H9 (cell line): ENCODE measurements around the gene CFAP73. TPM values are rescaled to one million over a fixed set of nuclear protein-coding genes. Genes with fewer than 3 reads are reported as not detected.

Source experiments
- DNase-seq: peaks from one replicate; pipeline ENCODE4 v3.0.0-alpha.2; 2017
- H2AFZ ChIP-seq: one replicate; pipeline ENCODE4 v1.6.1; 2013; ENCODE audit warnings: mild to moderate bottlenecking, low read length, control low read depth, moderate library complexity
- H2AK5ac ChIP-seq: 2 replicates; pipeline ENCODE4 v1.6.1; 2013; ENCODE audit warnings: low read length, control low read depth, mixed read lengths; ENCODE audit not compliant: insufficient read length
- H2BK120ac ChIP-seq: one replicate; pipeline ENCODE4 v1.6.1; 2013; ENCODE audit warnings: low read depth, mild to moderate bottlenecking, low read length, control low read depth, inconsistent platforms; ENCODE audit not compliant: poor library complexity, severe bottlenecking
- H2BK12ac ChIP-seq: 2 replicates; pipeline ENCODE4 v1.6.1; 2013; ENCODE audit warnings: low read length, control low read depth, mixed read lengths, low read depth; ENCODE audit not compliant: insufficient read length
- H2BK15ac ChIP-seq: 2 replicates; pipeline ENCODE4 v1.6.1; 2013; ENCODE audit warnings: low read depth, low read length, control low read depth
- H2BK20ac ChIP-seq: one replicate; pipeline ENCODE4 v1.6.1; 2013; ENCODE audit warnings: low read depth, mild to moderate bottlenecking, low read length, control low read depth, inconsistent platforms; ENCODE audit not compliant: poor library complexity, severe bottlenecking
- H2BK5ac ChIP-seq: 2 replicates; pipeline ENCODE4 v1.6.1; 2013; ENCODE audit warnings: low read length, control low read depth, mixed read lengths; ENCODE audit not compliant: insufficient read length
- H3K14ac ChIP-seq: 2 replicates; pipeline ENCODE4 v1.6.1; 2013; ENCODE audit warnings: low read length, control low read depth; ENCODE audit not compliant: insufficient read depth
- H3K18ac ChIP-seq: 2 replicates; pipeline ENCODE4 v1.6.1; 2013; ENCODE audit warnings: low read depth, mild to moderate bottlenecking, mixed read lengths, low read length, control low read depth; ENCODE audit not compliant: insufficient read length
- H3K23ac ChIP-seq: 2 replicates; pipeline ENCODE4 v1.6.1; 2013; ENCODE audit warnings: low read length, control low read depth, mixed read lengths, low read depth; ENCODE audit not compliant: insufficient read length
- H3K23me2 ChIP-seq: 2 replicates; pipeline ENCODE4 v1.6.1; 2013; ENCODE audit warnings: low read depth, mild to moderate bottlenecking, mixed read lengths, low read length, control low read depth; ENCODE audit not compliant: insufficient read length, poor library complexity, severe bottlenecking
- H3K27ac ChIP-seq: 2 replicates; pipeline ENCODE4 v1.5.1; 2013; ENCODE audit warnings: low read length, control low read depth, mixed read lengths, low read depth; ENCODE audit not compliant: insufficient read length
- H3K27me3 ChIP-seq: 2 replicates; pipeline ENCODE4 v1.6.1; 2013; ENCODE audit warnings: low read length, control low read depth, inconsistent platforms; ENCODE audit not compliant: insufficient read depth
- H3K4ac ChIP-seq: 2 replicates; pipeline ENCODE4 v1.6.1; 2013; ENCODE audit warnings: low read depth, mild to moderate bottlenecking, control low read depth, inconsistent platforms, low read length, moderate library complexity
- H3K4me1 ChIP-seq: 2 replicates; pipeline ENCODE4 v1.6.1; 2013; ENCODE audit warnings: low read length, control low read depth, inconsistent platforms; ENCODE audit not compliant: insufficient read depth
- H3K4me2 ChIP-seq: 2 replicates; pipeline ENCODE4 v1.6.1; 2013; ENCODE audit warnings: low read length, control low read depth, mixed read lengths; ENCODE audit not compliant: insufficient read length, insufficient read depth
- H3K56ac ChIP-seq: 2 replicates; pipeline ENCODE4 v1.6.1; 2013; ENCODE audit warnings: low read depth, mild to moderate bottlenecking, mixed read lengths, low read length, control low read depth; ENCODE audit not compliant: insufficient read length
- H3K79me1 ChIP-seq: 2 replicates; pipeline ENCODE4 v1.6.1; 2013; ENCODE audit warnings: low read depth, mild to moderate bottlenecking, moderate library complexity, low read length, control low read depth, inconsistent platforms; ENCODE audit not compliant: insufficient read depth, poor library complexity, severe bottlenecking
- H3K79me2 ChIP-seq: 2 replicates; pipeline ENCODE4 v1.6.1; 2013; ENCODE audit warnings: low read length, control low read depth, inconsistent platforms; ENCODE audit not compliant: insufficient read depth
- H3K9ac ChIP-seq: 2 replicates; pipeline ENCODE4 v1.6.1; 2013; ENCODE audit warnings: low read length, control low read depth, mixed read lengths; ENCODE audit not compliant: insufficient read length; ENCODE audit errors: extremely low read depth
- H3K9me3 ChIP-seq: one replicate; pipeline ENCODE4 v1.6.1; 2013; ENCODE audit warnings: low read depth, low read length, inconsistent platforms; ENCODE audit not compliant: control insufficient read depth
- H3T11ph ChIP-seq: one replicate; pipeline ENCODE4 v1.6.1; 2013; ENCODE audit warnings: mild to moderate bottlenecking, low read length, control low read depth, inconsistent platforms
- H4K20me1 ChIP-seq: one replicate; pipeline ENCODE4 v1.6.1; 2013; ENCODE audit not compliant: control insufficient read depth, insufficient read length, insufficient read depth
- H4K5ac ChIP-seq: 2 replicates; pipeline ENCODE4 v1.6.1; 2013; ENCODE audit warnings: low read depth, mild to moderate bottlenecking, mixed read lengths, low read length, control low read depth; ENCODE audit not compliant: insufficient read length
- H4K8ac ChIP-seq: replicated peaks from 2 replicates; pipeline ENCODE4 v1.6.1; 2013; ENCODE audit warnings: low read length, control low read depth, mixed read lengths, low read depth; ENCODE audit not compliant: insufficient read length
- H4K91ac ChIP-seq: 2 replicates; pipeline ENCODE4 v1.6.1; 2013; ENCODE audit warnings: low read depth, mild to moderate bottlenecking, moderate library complexity, mixed read lengths, low read length, control low read depth; ENCODE audit not compliant: insufficient read length
- H3K27ac Mint-ChIP-seq, 3 experiments: 2 replicates in 2 of 3; 3 replicates in 1 of 3; pipeline ENCODE4 v1.8.0; 2020 to 2021; ENCODE audit warnings: mixed read lengths in 3 of 3, mild to moderate bottlenecking in 1 of 3, moderate library complexity in 1 of 3
- H3K27me3 Mint-ChIP-seq: 2 replicates; pipeline ENCODE4 v1.8.0; 2021; ENCODE audit warnings: low read depth, mild to moderate bottlenecking, moderate library complexity, mixed read lengths
- H3K36me3 Mint-ChIP-seq, 3 experiments: 2 replicates in 2 of 3; 3 replicates in 1 of 3; pipeline ENCODE4 v1.8.0; 2020 to 2021; ENCODE audit warnings: low read depth in 3 of 3, mixed read lengths in 3 of 3; ENCODE audit not compliant: insufficient read depth in 1 of 3
- H3K4me1 Mint-ChIP-seq, 2 experiments: 2 replicates each; pipeline ENCODE4 v1.8.0; 2020; ENCODE audit warnings: mixed read lengths in 2 of 2
- H3K4me3 Mint-ChIP-seq, 2 experiments: 2 replicates in 1 of 2; 3 replicates in 1 of 2; pipeline ENCODE4 v1.8.0; 2020 to 2021; ENCODE audit warnings: mild to moderate bottlenecking in 2 of 2, mixed read lengths in 2 of 2, moderate library complexity in 1 of 2
- H3K9me3 Mint-ChIP-seq, 2 experiments: 2 replicates in 1 of 2; 3 replicates in 1 of 2; pipeline ENCODE4 v1.8.0; 2020; ENCODE audit warnings: mild to moderate bottlenecking in 2 of 2, mixed read lengths in 2 of 2, moderate library complexity in 1 of 2
- CTCF ChIP-seq: fragments of 200-600 bp; sonication (generic); conservative IDR thresholded peaks from 3 replicates; pipeline ENCODE4 v1.8.0; 2021; ENCODE audit warnings: antibody characterized with exemption, mild to moderate bottlenecking
- WGBS: extraction: QIAGEN DNeasy Blood & Tissue Kit; methylation state at CpG from one replicate; pipeline ENCODE4 v1.1.7; 2013; ENCODE audit warnings: missing lambda C conversion rate, low lambda C conversion rate, mixed read lengths; ENCODE audit not compliant: insufficient read length; ENCODE audit errors: extremely low coverage; 5-methylcytosine and 5-hydroxymethylcytosine counted together
- total RNA-seq: library from RNA; stranded (reverse); gene quantifications from 2 replicates; pipeline ENCODE4 v1.2.1, GENCODE V29; 2021

The CFAP73 gene
- total RNA-seq, 1 experiment from 2014 or later = not detected

- Mint-ChIP-seq H3K9me3 (peaks cover 6% of the 10 kb centered on the region in 2 experiments; a peak in 4 of 5 replicates), H3K27ac (no peak overlapping the region), H3K27me3 (peaks cover 6% of the 10 kb centered on the region), H3K36me3 (no peaks in the 10 kb centered on the region; a peak in 3 of 7 replicates), H3K4me1 (peaks cover 12 to 18% of the 10 kb centered on the region in 2 experiments), H3K4me3 (no peak overlapping the region)
- Histone ChIP-seq H2BK20ac (no peak overlapping the region), H4K91ac (no peak overlapping the region), H2BK120ac (no peak overlapping the region), H3K9me3 (no peaks in the 10 kb centered on the region), H3K4ac (no peak overlapping the region), H3T11ph (no peak overlapping the region), H3K23me2 (peaks cover 2% of the 10 kb centered on the region), H3K23ac (no peak overlapping the region), H3K14ac (no peak overlapping the region), H3K79me2 (no peaks in the 10 kb centered on the region), H3K27ac (no peak overlapping the region), H2BK5ac (no peak overlapping the region), H2BK12ac (no peak overlapping the region), H3K79me1 (no peaks in the 10 kb centered on the region), H2AFZ (no peak overlapping the region), H3K4me1 (peaks cover 2% of the 10 kb centered on the region; the same call in 1 of the 2 replicates), H4K5ac (no peak overlapping the region), H3K18ac (no peak overlapping the region), H3K9ac (no peak overlapping the region), H2BK15ac (no peak overlapping the region), H3K27me3 (no peaks in the 10 kb centered on the region), H3K56ac (no peak overlapping the region), H4K8ac (no peak overlapping the region), H3K4me2 (no peak overlapping the region), H2AK5ac (no peak overlapping the region), H4K20me1 (no peaks in the 10 kb centered on the region)
- WGBS = no CpG with 5 or more reads among the region's 5 CpGs
- no peak for DNase-seq
- no peak for TF ChIP-seq CTCF
These were observed 4.7 kb upstream of the CFAP73 start for GRCh38 chr12:113144806-113145205.
